Measurements from ENCODE around the gene FABP1.

The FABP1 gene

DNA sequence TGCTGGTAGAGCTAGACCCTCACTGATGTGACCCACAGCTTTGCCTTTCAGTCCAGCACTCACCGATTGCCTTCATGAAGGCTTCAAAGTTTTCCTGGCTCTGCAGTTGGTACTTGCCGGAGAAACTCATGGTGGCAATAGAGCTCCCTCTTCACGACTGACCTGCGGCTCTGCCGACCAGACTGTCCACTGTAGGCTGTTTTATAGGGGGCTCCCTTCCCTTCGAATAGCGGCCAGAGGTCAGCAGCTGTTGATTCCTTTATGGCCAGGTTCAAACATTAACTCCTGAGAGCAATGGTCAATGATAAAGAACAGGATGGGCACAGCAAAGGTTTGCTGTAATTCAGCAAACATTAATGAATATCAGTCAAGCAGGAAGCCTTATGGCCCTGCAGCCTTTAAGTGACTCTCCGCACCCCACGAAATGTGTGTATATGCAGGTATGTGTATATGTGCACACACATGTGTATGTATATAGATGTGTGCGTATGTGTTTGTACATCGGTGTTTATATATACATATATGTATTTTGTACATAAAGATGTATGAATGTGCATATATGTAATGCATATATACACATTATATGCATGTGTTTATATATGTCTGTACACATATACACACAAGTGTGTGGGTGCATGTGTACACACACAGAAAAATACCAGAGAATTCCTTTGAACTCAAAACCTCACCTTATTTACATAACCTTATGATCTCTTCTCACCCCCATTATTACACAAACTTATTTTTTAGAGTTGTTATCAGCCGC lies at the start of gene FABP1:
Gene FABP1 (minus strand): TSS at position 175 of the 766 bp plus-strand sequence. CDS start 45 bp downstream, at position 130.
- Mint-ChIP-seq H3K27me3 (peaks cover 74% of the 10 kb centered on the region), H3K27ac (ENCODE audit: low read depth) (no peak within 1 kb of the TSS), H3K9me3 (no peaks in the 10 kb centered on the region), H3K36me3 (ENCODE audit: insufficient read depth) (peaks cover 2% of the 10 kb centered on the region), H3K4me3 (no peak within 1 kb of the TSS), H3K4me1 (no peaks in the 10 kb centered on the region)
- no peak for ATAC-seq (replicated peaks; ENCODE audit: extremely low read depth, poor library complexity, severe bottlenecking)
- no peak for DNase-seq (ENCODE audit: low spot score in 2 of 2)

GRCh38 chr2:88177556-88177955 lies 49.7 kb upstream of the FABP1 start:
- Mint-ChIP-seq H3K4me1 (peaks cover 15% of the 10 kb centered on the region), H3K36me3 (ENCODE audit: insufficient read depth) (peaks cover 21% of the 10 kb centered on the region), H3K27ac (ENCODE audit: low read depth) (no peak overlapping the region), H3K4me3 (no peak overlapping the region), H3K9me3 (peaks cover 6% of the 10 kb centered on the region), H3K27me3 (peaks cover 22% of the 10 kb centered on the region)
- ATAC-seq (replicated peaks; ENCODE audit: extremely low read depth, poor library complexity, severe bottlenecking) = no peak
- no peak for DNase-seq (ENCODE audit: low spot score in 2 of 2)

- ATAC-seq (replicated peaks; ENCODE audit: extremely low read depth, poor library complexity, severe bottlenecking) (no peak), DNase-seq (ENCODE audit: low spot score in 2 of 2) (no peak)
- Mint-ChIP-seq H3K9me3 (peaks cover 4% of the 10 kb centered on the region), H3K4me3 (no peak overlapping the region), H3K27me3 (peaks cover 27% of the 10 kb centered on the region), H3K4me1 (peaks cover 4% of the 10 kb centered on the region), H3K27ac (ENCODE audit: low read depth) (no peak overlapping the region), H3K36me3 (ENCODE audit: insufficient read depth) (peaks cover 14% of the 10 kb centered on the region)
These were observed 48.6 kb upstream of the FABP1 start for GRCh38 chr2:88176352-88176984.

DNA sequence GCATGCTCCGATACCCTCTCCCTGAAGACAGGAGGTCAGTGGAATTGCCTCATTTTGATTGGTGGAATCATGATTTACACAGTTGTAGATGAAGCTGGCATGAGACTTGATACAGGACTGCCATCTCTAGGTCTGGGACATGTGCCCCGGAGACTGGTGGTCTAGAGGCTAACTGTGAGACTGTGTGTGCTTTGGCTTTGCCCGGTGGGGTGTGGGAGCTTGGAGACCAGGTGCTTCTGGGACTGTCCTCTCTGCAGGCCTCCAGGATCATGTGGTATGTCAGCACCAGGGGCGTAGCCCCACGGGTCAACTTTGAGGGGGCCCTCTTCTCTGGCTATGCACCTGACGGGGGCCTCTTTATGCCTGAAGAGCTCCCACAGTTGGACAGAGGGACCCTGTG lies 45.0 kb upstream of the FABP1 start:
- Mint-ChIP-seq H3K4me1 (peaks cover 6% of the 10 kb centered on the region), H3K4me3 (no peak overlapping the region), H3K27me3 (peaks cover 31% of the 10 kb centered on the region), H3K27ac (ENCODE audit: low read depth) (no peak overlapping the region), H3K36me3 (ENCODE audit: insufficient read depth) (peaks cover 2% of the 10 kb centered on the region), H3K9me3 (no peaks in the 10 kb centered on the region)
- ATAC-seq (replicated peaks; ENCODE audit: extremely low read depth, poor library complexity, severe bottlenecking) (no peak), DNase-seq (ENCODE audit: low spot score in 2 of 2) (no peak)

GRCh38 chr2:88171966-88172365 lies 44.1 kb upstream of the FABP1 start:
- ATAC-seq (replicated peaks; ENCODE audit: extremely low read depth, poor library complexity, severe bottlenecking) (no peak), DNase-seq (ENCODE audit: low spot score in 2 of 2) (no peak)
- Mint-ChIP-seq H3K36me3 (ENCODE audit: insufficient read depth) (peaks cover 2% of the 10 kb centered on the region), H3K27ac (ENCODE audit: low read depth) (no peak overlapping the region), H3K4me1 (peaks cover 6% of the 10 kb centered on the region), H3K9me3 (no peaks in the 10 kb centered on the region), H3K27me3 (peaks cover 22% of the 10 kb centered on the region), H3K4me3 (peak overlapping the region; percentile 76)

DNA sequence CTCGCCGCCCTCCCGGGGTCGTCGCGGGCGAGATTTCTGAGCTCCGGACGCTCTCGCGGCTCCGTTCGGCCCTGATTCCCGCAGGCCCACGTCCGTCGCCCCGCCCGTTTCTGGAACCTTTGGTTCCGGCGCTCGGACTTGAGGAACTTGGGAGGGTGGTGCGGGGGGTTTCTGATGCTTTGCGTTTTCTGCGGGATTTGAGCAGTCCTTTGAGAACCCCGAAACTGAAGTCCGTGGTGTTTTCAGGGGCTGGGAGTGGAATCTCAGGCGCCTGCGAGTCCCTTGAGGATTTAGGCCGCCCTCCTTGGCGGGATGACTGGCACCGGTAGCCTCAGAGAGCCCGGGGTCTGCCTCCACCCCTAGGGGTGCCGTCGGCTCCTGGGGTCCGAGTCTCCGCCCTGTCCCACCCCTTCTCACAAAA lies 42.6 kb upstream of the FABP1 start:
- DNase-seq (ENCODE audit: low spot score in 2 of 2) (no peak), ATAC-seq (replicated peaks; ENCODE audit: extremely low read depth, poor library complexity, severe bottlenecking) (no peak)
- Mint-ChIP-seq H3K36me3 (ENCODE audit: insufficient read depth) (peaks cover 2% of the 10 kb centered on the region), H3K4me1 (peaks cover 6% of the 10 kb centered on the region), H3K27ac (ENCODE audit: low read depth) (peak overlapping the region; percentile 71), H3K27me3 (peaks cover 22% of the 10 kb centered on the region), H3K9me3 (no peaks in the 10 kb centered on the region), H3K4me3 (peak overlapping the region; percentile 76)

- Mint-ChIP-seq H3K4me3 (no peak overlapping the region), H3K27me3 (peaks cover 13% of the 10 kb centered on the region), H3K36me3 (ENCODE audit: insufficient read depth) (peaks cover 2% of the 10 kb centered on the region), H3K27ac (ENCODE audit: low read depth) (no peak overlapping the region), H3K9me3 (no peaks in the 10 kb centered on the region), H3K4me1 (peaks cover 6% of the 10 kb centered on the region)
- ATAC-seq (replicated peaks; ENCODE audit: extremely low read depth, poor library complexity, severe bottlenecking) (no peak), DNase-seq (ENCODE audit: low spot score in 2 of 2) (no peak)
These were observed 40.5 kb upstream of the FABP1 start for GRCh38 chr2:88168386-88168785.

DNA sequence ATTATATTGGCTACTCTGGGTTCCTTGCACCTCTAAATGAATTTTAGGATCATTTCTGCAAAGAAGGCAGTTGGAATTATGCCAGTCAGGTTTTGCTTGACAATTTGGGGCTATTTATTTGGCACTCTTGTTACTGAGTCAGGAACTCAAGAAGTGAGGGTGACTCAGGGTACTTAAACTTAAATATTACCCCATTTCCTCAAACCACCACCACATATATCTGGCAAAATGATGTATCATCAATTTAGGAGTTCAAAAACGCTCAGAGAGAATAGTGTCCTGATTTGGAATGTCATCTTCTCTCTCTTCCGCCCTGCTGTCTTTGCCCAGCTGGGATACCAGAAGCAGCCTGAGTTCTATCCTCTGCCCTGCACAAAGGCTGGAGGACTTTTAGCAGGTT lies 39.9 kb upstream of the FABP1 start:
- peaks cover 6% of the 10 kb centered on the region for H3K4me1 Mint-ChIP-seq
- ATAC-seq (replicated peaks; ENCODE audit: extremely low read depth, poor library complexity, severe bottlenecking) (no peak), DNase-seq (ENCODE audit: low spot score in 2 of 2) (no peak)
- peaks cover 13% of the 10 kb centered on the region for H3K27me3 Mint-ChIP-seq
- H3K27ac Mint-ChIP-seq (ENCODE audit: low read depth) = no peak overlapping the region
- H3K9me3 Mint-ChIP-seq = no peaks in the 10 kb centered on the region
- H3K4me3 Mint-ChIP-seq = no peak overlapping the region
- peaks cover 2% of the 10 kb centered on the region for H3K36me3 Mint-ChIP-seq (ENCODE audit: insufficient read depth)

DNA sequence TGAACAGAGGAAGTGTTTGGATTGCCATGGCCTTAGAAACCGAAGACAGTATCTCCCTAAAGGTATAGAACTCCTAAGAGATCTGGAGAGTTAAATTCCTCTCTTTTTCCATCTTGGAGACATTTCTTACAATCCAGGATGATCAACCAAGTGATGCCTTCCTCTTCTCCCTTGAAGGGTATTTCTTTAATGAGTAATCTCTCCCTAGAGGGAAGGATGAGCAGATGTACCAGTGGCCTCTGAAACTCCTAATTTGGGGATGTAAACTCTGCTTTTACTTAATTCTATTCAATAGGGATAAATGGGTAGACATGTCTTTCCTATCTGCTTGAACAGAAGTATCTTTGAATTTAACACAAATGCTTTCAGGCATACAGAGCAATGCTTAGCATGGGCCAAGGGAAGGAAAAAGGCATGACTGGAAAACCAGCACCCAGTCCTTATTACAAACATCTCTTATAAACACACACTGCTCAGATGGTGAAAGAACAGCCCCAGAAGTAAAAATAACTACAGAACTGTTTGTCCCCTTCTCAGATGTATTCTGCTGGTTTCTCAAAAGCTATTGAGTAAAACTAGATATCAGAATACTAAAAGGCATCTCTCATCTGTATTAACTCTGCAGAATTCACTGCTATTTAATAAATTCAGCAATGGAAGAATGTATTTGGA lies 37.6 kb upstream of the FABP1 start:
- H3K9me3 Mint-ChIP-seq = no peaks in the 10 kb centered on the region
- no peak overlapping the region for H3K4me3 Mint-ChIP-seq
- no peaks in the 10 kb centered on the region for H3K27me3 Mint-ChIP-seq
- DNase-seq (ENCODE audit: low spot score in 2 of 2) (no peak), ATAC-seq (replicated peaks; ENCODE audit: extremely low read depth, poor library complexity, severe bottlenecking) (no peak)
- no peak overlapping the region for H3K27ac Mint-ChIP-seq (ENCODE audit: low read depth)
- no peaks in the 10 kb centered on the region for H3K4me1 Mint-ChIP-seq
- no peaks in the 10 kb centered on the region for H3K36me3 Mint-ChIP-seq (ENCODE audit: insufficient read depth)

DNA sequence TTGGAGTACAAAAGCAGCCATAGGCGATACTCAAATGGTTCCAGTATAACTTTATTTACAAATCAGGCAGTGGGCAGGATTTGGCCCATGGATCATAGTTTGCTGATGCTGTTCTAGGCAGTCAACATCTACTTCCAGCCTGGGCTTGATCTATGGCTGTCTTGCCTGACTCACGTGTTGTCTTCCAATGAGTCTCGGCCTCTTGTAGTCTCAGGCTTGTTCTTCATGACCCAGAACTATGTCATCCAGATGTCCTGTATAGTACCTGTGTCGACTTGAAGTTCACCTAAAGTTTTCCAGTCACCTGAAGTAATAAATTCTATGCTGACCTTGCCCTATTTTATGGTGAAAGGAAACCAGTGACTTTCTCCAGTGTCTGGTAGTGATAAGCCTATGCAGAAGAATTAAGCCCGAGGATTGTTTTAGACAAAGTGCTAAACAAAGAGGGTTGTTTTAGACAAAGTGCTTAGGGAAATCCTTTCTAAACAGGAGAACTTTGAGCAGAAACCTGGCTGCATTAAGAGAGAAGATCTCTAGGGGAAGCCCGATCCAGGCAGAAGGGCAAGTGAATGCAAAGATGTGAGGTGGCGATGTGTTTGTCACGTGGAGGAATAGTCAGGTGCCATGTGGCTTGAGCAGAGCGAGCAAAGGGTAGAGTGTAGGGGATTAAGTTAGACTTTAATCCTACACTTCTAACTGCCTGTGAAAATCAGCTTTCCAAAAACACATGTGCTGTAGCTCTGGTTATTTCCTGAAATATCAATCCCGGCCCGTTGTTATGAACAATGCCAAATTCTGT lies 33.8 kb upstream of the FABP1 start:
- no peaks in the 10 kb centered on the region for H3K36me3 Mint-ChIP-seq (ENCODE audit: insufficient read depth)
- peaks cover 15% of the 10 kb centered on the region for H3K27me3 Mint-ChIP-seq
- H3K27ac Mint-ChIP-seq (ENCODE audit: low read depth) = no peak overlapping the region
- ATAC-seq (replicated peaks; ENCODE audit: extremely low read depth, poor library complexity, severe bottlenecking) (no peak), DNase-seq (ENCODE audit: low spot score in 2 of 2) (no peak)
- no peak overlapping the region for H3K4me3 Mint-ChIP-seq
- H3K9me3 Mint-ChIP-seq = no peaks in the 10 kb centered on the region
- H3K4me1 Mint-ChIP-seq = no peaks in the 10 kb centered on the region

- Mint-ChIP-seq H3K4me1 (no peaks in the 10 kb centered on the region), H3K27ac (ENCODE audit: low read depth) (no peak overlapping the region), H3K9me3 (no peaks in the 10 kb centered on the region), H3K4me3 (no peak overlapping the region), H3K27me3 (peaks cover 15% of the 10 kb centered on the region), H3K36me3 (ENCODE audit: insufficient read depth) (no peaks in the 10 kb centered on the region)
- ATAC-seq (replicated peaks; ENCODE audit: extremely low read depth, poor library complexity, severe bottlenecking) (no peak), DNase-seq (ENCODE audit: low spot score in 2 of 2) (no peak)
These were observed 32.7 kb upstream of the FABP1 start for GRCh38 chr2:88160517-88160916.

GRCh38 chr2:88159955-88160415 lies 32.1 kb upstream of the FABP1 start:
- Mint-ChIP-seq H3K27ac (ENCODE audit: low read depth) (no peak overlapping the region), H3K4me1 (no peaks in the 10 kb centered on the region), H3K27me3 (peaks cover 15% of the 10 kb centered on the region), H3K4me3 (no peak overlapping the region), H3K9me3 (no peaks in the 10 kb centered on the region), H3K36me3 (ENCODE audit: insufficient read depth) (no peaks in the 10 kb centered on the region)
- DNase-seq (ENCODE audit: low spot score in 2 of 2) = peak in 1 of 2 donors; percentile 32
- ATAC-seq (replicated peaks; ENCODE audit: extremely low read depth, poor library complexity, severe bottlenecking) = no peak

Data from central memory CD8-positive, alpha-beta T cell (primary cell).